ENCODE results near the gene IWS1.

IWS1 gene

DNA sequence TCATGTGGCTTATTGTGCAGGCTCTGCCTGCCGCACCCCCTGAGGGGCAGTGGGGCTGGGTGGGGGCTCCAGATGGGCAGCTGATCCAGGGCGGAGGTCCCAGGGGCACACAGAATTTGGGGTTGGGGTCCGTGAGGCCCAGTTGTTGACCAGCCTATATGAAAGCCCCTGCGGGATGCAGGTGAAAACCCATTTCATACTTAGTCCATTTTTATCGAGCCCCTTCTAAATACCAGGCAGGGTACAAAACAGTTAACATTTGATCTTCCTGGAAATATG, 39.8 kb upstream of the IWS1 start:
- no peak overlapping the region for H3K4me3 ChIP-seq (ENCODE audit: low read depth, low read length)
- TF ChIP-seq, protein P1, sequence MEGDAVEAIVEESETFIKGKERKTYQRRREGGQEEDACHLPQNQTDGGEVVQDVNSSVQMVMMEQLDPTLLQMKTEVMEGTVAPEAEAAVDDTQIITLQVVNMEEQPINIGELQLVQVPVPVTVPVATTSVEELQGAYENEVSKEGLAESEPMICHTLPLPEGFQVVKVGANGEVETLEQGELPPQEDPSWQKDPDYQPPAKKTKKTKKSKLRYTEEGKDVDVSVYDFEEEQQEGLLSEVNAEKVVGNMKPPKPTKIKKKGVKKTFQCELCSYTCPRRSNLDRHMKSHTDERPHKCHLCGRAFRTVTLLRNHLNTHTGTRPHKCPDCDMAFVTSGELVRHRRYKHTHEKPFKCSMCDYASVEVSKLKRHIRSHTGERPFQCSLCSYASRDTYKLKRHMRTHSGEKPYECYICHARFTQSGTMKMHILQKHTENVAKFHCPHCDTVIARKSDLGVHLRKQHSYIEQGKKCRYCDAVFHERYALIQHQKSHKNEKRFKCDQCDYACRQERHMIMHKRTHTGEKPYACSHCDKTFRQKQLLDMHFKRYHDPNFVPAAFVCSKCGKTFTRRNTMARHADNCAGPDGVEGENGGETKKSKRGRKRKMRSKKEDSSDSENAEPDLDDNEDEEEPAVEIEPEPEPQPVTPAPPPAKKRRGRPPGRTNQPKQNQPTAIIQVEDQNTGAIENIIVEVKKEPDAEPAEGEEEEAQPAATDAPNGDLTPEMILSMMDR (IDR thresholded peaks at IDR 0.05; ENCODE audit: low read depth, low read length): no peak
- no peak for DNase-seq (ENCODE audit: low read depth, low spot score)
- in situ Hi-C loops (cut with HindIII; ENCODE audit: low sequenced_read_pairs): no loop called here

- H3K4me3 ChIP-seq (ENCODE audit: low read depth, low read length): no peak overlapping the region
- TF ChIP-seq, protein P1 (IDR thresholded peaks at IDR 0.05; ENCODE audit: low read depth, low read length): no peak
- DNase-seq (ENCODE audit: low read depth, low spot score): no peak
- in situ Hi-C loops (cut with HindIII; ENCODE audit: low sequenced_read_pairs): no loop called here
Observed at GRCh38 chr2:127565261-127566138, 39.2 kb upstream of the IWS1 start.

- in situ Hi-C loops (cut with HindIII; ENCODE audit: low sequenced_read_pairs): no loop called here
- DNase-seq (ENCODE audit: low read depth, low spot score): no peak
- no peak overlapping the region for H3K4me3 ChIP-seq (ENCODE audit: low read depth, low read length)
- TF ChIP-seq, protein P1 (IDR thresholded peaks at IDR 0.05; ENCODE audit: low read depth, low read length): no peak
Observed at GRCh38 chr2:127564429-127565260, 38.4 kb upstream of the IWS1 start.

GRCh38 chr2:127563458-127564428, 37.5 kb upstream of the IWS1 start:
- DNase-seq (ENCODE audit: low read depth, low spot score): no peak
- TF ChIP-seq, protein P1 (IDR thresholded peaks at IDR 0.05; ENCODE audit: low read depth, low read length): no peak
- in situ Hi-C loops (cut with HindIII; ENCODE audit: low sequenced_read_pairs): no loop called here

DNA sequence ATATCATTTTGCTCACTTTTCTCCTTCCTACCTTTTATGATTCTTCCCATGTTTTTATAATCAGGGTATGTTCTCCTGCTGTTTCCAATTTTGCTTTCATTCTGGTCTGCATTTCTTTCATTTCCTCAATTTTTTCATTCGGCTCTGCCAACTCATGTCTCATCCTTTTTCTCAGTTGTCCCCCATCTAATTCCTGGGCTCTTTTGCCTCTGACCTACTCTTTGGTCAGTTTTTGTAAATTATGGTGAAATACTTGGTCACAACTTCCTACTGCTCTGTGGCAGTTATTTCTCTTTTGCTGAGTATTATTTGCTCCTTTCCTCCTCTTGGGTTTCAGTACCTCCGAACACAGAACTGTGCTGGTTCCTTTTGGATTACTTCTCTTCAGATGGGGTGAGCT, 36.6 kb upstream of the IWS1 start:
- TF ChIP-seq, protein P1 (IDR thresholded peaks at IDR 0.05; ENCODE audit: low read depth, low read length): no peak
- DNase-seq (ENCODE audit: low read depth, low spot score): no peak
- H3K4me3 ChIP-seq (ENCODE audit: low read depth, low read length): no peak overlapping the region
- in situ Hi-C loops (cut with HindIII; ENCODE audit: low sequenced_read_pairs): no loop called here

More at GRCh38 chr2:127563458-127564428, 37.5 kb upstream of the IWS1 start:
- no peak overlapping the region for H3K4me3 ChIP-seq (ENCODE audit: low read depth, low read length)

- TF ChIP-seq, protein P1 (IDR thresholded peaks at IDR 0.05; ENCODE audit: low read depth, low read length): no peak
- DNase-seq (ENCODE audit: low read depth, low spot score): no peak
- H3K4me3 ChIP-seq (ENCODE audit: low read depth, low read length): no peak overlapping the region
- in situ Hi-C loops (cut with HindIII; ENCODE audit: low sequenced_read_pairs): no loop called here
Observed at GRCh38 chr2:127561371-127561770, 35.1 kb upstream of the IWS1 start.
